ENCODE data around the gene HBD.
"Not testable (repeated sequence)": the region's sequence is repeated elsewhere in the genome, so short reads cannot be mapped to it uniquely, and the experiment has no call there.

HBD gene

DNA sequence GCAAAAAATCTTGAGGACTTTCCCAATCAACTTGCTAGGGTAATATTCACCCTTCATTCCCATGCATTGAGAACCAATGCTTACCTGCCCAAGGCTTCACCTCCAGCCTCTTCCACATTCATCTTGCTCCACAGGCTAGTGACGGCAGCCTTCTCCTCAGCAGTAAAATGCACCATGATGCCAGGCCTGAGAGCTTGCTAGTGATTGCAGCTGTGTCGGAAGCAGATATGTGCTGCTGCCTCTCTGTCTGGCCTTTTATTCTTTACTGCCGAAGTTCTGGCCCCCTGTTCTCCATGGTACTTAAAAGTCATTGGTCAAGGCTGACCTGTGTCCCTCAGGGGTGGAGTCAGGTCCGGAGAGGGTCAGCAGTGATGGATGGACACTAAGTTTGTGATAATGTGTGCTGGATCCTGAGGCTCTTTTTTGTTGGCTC is 35.4 kb upstream of the HBD start, which contains the start of gene HBE1:
TSS of gene HBE1 (minus strand) at position 231 of the 433 bp plus-strand sequence. CDS start at position 176, 55 bp downstream.
- no peak within 1 kb of the TSS for H3K4me3 ChIP-seq (replicated peaks in 1 of 2; ENCODE audit: low read depth in 2 of 2, low read length in 2 of 2)
- no peak for DNase-seq (ENCODE audit: low read depth in 2 of 2)
- TF ChIP-seq, protein P1, sequence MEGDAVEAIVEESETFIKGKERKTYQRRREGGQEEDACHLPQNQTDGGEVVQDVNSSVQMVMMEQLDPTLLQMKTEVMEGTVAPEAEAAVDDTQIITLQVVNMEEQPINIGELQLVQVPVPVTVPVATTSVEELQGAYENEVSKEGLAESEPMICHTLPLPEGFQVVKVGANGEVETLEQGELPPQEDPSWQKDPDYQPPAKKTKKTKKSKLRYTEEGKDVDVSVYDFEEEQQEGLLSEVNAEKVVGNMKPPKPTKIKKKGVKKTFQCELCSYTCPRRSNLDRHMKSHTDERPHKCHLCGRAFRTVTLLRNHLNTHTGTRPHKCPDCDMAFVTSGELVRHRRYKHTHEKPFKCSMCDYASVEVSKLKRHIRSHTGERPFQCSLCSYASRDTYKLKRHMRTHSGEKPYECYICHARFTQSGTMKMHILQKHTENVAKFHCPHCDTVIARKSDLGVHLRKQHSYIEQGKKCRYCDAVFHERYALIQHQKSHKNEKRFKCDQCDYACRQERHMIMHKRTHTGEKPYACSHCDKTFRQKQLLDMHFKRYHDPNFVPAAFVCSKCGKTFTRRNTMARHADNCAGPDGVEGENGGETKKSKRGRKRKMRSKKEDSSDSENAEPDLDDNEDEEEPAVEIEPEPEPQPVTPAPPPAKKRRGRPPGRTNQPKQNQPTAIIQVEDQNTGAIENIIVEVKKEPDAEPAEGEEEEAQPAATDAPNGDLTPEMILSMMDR (IDR thresholded peaks at IDR 0.05; ENCODE audit: low read depth, low read length), result no peak

DNA sequence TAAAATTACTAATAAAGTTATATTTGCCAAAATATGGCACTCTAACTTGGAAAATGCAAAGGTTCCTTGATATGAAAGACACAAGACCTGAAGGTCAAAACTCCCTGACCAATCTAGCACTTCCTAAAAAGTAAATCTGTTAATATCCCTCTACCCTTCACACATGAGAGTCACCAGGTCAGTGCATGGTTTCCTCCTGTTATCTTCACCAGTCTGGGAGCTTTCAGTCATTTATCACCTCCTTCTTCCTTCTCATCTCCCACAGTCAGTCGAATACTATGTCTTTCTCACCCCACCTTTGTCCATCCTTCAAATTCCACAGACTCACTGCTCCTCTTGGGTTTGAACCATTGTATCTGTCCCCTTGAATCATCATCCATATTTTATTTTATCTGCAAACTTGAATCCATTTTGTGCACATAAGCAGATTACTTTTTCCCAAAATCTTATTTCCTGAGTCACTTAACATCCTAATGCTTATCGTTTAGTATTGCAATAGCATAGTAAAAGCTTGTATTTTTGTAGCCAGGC is 32.8 kb upstream of the HBD start:
- DNase-seq (ENCODE audit: low read depth in 2 of 2), result no peak
- TF ChIP-seq, protein P1 (IDR thresholded peaks at IDR 0.05; ENCODE audit: low read depth, low read length), result no peak
- no peak overlapping the region for H3K4me3 ChIP-seq (replicated peaks in 1 of 2; ENCODE audit: low read depth in 2 of 2, low read length in 2 of 2)

DNA sequence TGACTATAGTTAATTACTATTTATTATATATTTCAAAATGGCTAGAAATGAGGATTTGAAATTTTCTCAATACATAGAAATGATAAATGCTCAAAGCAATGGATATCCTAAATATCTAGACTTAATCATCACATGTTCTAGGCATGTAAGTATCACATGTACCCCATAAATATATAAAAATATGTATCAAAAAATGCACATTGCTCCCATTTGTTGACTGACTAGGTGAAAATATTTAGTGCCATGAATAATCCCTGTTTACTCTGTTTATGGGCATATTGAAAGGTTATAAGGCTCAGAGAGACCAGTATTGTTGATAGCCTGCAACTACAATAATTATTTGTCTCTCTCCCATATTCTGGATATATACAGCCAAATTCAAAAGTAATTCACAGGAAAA is 32.3 kb upstream of the HBD start:
- TF ChIP-seq, protein P1 (IDR thresholded peaks at IDR 0.05; ENCODE audit: low read depth, low read length), result no peak
- H3K4me3 ChIP-seq (replicated peaks in 1 of 2; ENCODE audit: low read depth in 2 of 2, low read length in 2 of 2), result no peak overlapping the region
- no peak for DNase-seq (ENCODE audit: low read depth in 2 of 2)

DNA sequence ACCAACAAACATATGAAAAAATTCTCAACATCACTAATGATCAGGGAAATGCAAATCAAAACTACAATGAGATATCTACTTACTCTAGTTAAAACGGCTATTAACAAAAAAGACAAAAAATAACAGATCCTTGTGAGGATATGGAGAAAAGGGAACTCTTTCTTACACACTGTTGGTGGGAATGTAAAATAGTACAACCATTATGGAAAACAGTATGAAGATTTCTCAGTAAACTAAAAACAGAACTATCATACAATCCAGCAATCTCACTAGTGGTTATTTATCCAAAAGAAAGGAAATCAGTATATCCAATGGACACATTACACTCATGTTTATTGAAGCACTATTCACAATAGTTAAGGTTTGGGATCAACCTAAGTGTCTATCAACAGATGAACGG is 31.5 kb upstream of the HBD start:
- no peak for DNase-seq (ENCODE audit: low read depth in 2 of 2)
- TF ChIP-seq, protein P1 (IDR thresholded peaks at IDR 0.05; ENCODE audit: low read depth, low read length), result no peak
- no peak overlapping the region for H3K4me3 ChIP-seq (replicated peaks in 1 of 2; ENCODE audit: low read depth in 2 of 2, low read length in 2 of 2)

DNA sequence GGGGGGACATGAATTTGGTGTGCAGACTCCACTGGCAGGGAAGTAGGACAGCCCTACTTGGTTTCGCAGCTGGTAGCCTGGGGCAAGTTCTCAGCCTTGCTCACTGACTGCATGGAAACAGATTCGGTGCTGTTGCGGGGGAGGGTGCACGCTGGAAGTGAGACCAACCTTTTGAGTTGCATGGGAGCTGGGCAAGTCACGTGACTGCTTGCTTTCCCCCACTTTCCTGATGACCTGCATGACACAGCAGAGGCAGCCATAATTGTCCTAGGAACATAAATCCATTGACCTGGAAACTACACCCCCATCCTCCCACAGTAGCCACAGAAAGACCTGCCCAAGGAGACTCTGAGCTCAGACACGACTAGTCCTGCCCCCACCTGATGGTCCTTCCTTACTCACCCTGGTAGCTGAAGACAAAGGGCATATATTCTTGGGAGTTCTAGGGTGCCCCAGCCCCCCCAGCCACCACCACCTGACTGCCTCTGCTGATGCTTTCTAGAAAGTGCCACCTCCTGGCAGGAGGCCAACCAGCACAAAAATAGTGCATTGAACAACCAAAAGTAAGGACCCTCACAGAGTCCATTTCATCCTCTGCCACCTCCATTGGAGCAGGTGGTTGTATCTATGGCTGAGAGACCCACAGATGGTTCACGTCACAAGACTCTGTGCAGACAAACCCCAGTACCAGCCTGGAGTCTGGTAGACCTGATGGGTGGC is 24.4 kb upstream of the HBD start:
- no peak for DNase-seq (ENCODE audit: low read depth in 2 of 2)
- TF ChIP-seq, protein P1 (IDR thresholded peaks at IDR 0.05; ENCODE audit: low read depth, low read length), result no peak

DNA sequence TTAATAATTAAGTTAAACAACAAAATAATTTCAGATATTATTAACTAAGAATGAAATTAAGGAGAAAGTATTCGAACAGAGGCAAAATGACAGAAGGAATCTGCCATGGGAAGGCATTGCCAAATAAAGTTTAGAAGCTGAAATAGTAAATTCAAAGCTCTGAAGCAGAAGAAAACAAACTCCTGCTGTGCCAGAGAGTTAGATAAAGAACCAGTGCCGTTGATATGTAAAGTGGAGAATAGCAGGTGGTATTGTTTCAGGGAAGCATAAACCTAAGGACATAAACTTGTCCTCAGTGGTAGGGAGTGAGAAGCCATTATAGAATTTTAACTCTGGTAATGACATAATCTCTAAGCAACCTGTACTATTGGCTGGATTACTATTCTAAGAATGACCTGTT is 23.0 kb upstream of the HBD start:
- TF ChIP-seq, protein P1 (IDR thresholded peaks at IDR 0.05; ENCODE audit: low read depth, low read length), result no peak
- DNase-seq (ENCODE audit: low read depth in 2 of 2), result no peak
- H3K4me3 ChIP-seq (replicated peaks in 1 of 2; ENCODE audit: low read depth in 2 of 2, low read length in 2 of 2), result no peak overlapping the region

More for the DNA sequence above, 24.4 kb upstream of the HBD start:
- H3K4me3 ChIP-seq (replicated peaks in 1 of 2; ENCODE audit: low read depth in 2 of 2, low read length in 2 of 2), result no peak overlapping the region

DNA sequence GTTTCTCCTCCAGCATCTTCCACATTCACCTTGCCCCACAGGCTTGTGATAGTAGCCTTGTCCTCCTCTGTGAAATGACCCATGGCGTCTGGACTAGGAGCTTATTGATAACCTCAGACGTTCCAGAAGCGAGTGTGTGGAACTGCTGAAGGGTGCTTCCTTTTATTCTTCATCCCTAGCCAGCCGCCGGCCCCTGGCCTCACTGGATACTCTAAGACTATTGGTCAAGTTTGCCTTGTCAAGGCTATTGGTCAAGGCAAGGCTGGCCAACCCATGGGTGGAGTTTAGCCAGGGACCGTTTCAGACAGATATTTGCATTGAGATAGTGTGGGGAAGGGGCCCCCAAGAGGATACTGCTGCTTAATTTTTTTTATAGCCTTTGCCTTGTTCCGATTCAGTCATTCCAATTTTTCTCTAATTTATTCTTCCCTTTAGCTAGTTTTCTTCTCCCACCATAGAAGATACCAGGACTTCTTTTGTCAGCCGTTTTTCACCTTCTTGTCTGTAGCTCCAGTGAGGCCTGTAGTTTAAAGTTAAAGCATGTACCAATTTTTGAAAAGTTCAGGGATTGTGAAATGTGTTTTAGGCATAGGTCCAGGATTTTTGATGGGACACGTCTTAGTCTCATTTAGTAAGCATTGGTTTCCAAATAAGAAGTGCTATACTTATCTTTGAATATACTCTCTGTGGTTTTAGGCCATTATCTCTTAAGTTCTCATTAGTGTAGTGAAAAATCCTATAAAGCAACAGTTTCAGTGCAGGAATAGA is 20.5 kb upstream of the HBD start, which contains the start of gene HBG2:
TSS of gene HBG2 (minus strand) at position 136 of the 768 bp plus-strand sequence. CDS start at position 83, 53 bp downstream.
- H3K4me3 ChIP-seq (replicated peaks in 1 of 2; ENCODE audit: low read depth in 2 of 2, low read length in 2 of 2), result not testable (repeated sequence)
- peak; percentile 30 to 58 for DNase-seq (ENCODE audit: low read depth in 2 of 2)

DNA sequence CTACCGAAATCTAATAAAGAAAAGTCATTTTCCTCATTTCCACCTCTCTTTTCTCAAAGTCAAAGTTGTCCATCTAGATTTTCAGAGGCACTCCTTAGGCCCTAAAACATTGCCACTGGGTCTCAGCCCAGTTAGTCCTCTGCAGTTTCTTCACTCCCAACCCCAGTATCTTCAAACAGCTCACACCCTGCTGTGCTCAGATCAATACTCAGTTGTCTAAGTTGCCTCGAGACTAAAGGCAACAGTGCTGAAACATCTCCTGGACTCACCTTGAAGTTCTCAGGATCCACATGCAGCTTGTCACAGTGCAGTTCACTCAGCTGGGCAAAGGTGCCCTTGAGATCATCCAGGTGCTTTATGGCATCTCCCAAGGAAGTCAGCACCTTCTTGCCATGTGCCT is 19.7 kb upstream of the HBD start:
- not testable (repeated sequence) for H3K4me3 ChIP-seq (replicated peaks in 1 of 2; ENCODE audit: low read depth in 2 of 2, low read length in 2 of 2); DNase-seq (ENCODE audit: low read depth in 2 of 2)

DNA sequence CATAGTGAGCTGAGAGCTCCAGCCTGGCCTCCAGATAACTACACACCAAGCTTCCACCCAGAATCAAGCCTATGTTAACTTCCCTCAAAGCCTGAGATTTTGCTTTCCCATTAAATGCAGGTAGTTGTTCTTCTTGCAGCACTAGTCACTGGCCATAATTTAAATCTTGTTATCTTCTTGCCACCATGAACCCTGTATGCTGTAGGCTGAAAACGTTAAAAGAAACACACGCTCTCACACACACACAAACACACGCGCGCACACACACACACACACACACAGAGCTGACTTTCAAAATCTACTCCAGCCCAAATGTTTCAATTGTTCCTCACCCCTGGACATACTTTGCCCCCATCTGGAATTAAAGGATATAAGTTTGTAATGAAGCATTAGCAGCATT is 19.2 kb upstream of the HBD start:
- not testable (repeated sequence) for H3K4me3 ChIP-seq (replicated peaks in 1 of 2; ENCODE audit: low read depth in 2 of 2, low read length in 2 of 2); DNase-seq (ENCODE audit: low read depth in 2 of 2)
